Measurements from ENCODE around the gene VWF. TPM values are rescaled to one million over a fixed set of nuclear protein-coding genes. Genes with fewer than 3 reads are reported as not detected.

The VWF gene
- polyA plus RNA-seq, 4 donors: 8.1 to 11.9 (median 11.0) TPM

- DNase-seq (ENCODE audit: low read depth in 4 of 4, low spot score in 2 of 4): no peak
These were observed 61.4 kb downstream of the VWF start for GRCh38 chr12:6062757-6063735.

- DNase-seq (ENCODE audit: low read depth in 4 of 4, low spot score in 2 of 4): no peak
These were observed 62.1 kb downstream of the VWF start for GRCh38 chr12:6062395-6062756.

GRCh38 chr12:6061660-6062059 is 62.8 kb downstream of the VWF start:
- DNase-seq (ENCODE audit: low read depth in 4 of 4, low spot score in 2 of 4): no peak

GRCh38 chr12:6059860-6060565 is 64.5 kb downstream of the VWF start:
- DNase-seq (ENCODE audit: low read depth in 4 of 4, low spot score in 2 of 4): no peak

- DNase-seq (ENCODE audit: low read depth in 4 of 4, low spot score in 2 of 4): no peak
These were observed 65.2 kb downstream of the VWF start for GRCh38 chr12:6059221-6059620.

GRCh38 chr12:6058481-6059161 is 65.8 kb downstream of the VWF start:
- DNase-seq (ENCODE audit: low read depth in 4 of 4, low spot score in 2 of 4): no peak

GRCh38 chr12:6057700-6058099 is 66.8 kb downstream of the VWF start:
- DNase-seq (ENCODE audit: low read depth in 4 of 4, low spot score in 2 of 4): no peak

GRCh38 chr12:6056406-6057240 is 67.8 kb downstream of the VWF start:
- DNase-seq (ENCODE audit: low read depth in 4 of 4, low spot score in 2 of 4): no peak

DNA sequence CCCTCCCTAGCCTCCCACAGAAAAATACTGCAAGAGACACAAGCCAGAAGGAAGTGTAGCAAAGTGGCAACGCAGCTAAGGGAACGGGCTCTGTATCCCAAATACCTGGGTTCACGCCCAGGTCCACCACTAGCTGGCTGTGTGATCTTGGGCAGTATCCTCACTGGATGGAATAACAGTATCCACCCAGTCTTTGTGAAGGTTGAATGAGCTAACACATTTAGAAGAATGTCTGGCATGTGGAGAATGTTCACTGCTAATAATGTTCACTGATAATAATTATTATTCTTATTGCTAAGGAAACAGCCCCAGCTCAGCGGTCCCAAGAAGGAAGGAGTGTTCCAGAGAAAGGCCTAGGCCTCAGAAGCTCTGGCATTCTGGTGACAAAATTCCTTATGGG is 70.9 kb downstream of the VWF start:
- DNase-seq (ENCODE audit: low read depth in 4 of 4, low spot score in 2 of 4): no peak

- DNase-seq (ENCODE audit: low read depth in 4 of 4, low spot score in 2 of 4): no peak
These were observed 71.5 kb downstream of the VWF start for GRCh38 chr12:6052940-6053329.

DNA sequence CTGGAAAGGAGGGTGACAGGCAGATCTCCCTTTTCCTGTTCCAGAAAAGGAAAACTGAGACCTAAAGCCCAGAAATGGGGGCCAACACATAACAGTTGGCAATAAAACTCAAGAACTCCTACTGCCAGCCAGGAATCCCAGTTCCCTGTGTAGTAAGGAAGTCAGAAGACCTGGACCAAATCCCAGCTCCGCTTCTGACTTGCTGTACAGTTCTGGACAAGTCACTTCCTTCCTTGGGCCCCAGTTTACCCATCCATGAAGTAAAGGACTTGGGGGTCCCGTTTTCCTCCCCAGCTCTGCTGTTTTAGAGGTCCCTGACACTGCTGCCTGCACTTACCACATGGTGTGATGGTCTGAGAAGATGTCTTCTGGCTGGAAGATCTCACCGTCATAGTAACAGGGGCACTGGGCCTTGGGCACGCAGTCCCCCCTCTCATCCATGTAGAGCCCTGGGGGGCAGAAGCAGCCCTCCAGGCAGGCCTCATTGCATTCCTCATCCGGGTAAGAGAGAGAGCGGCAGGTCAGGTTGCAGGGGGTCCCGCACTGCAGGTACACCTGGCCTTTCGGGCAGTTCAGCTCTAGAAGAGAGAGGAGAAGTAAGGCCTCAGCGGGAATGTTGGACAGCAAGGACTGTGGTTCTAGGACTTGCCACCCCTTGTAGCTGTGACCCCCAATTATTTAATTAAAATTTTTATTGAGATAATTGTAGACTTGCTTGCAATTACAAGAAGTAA is 72.1 kb downstream of the VWF start:
- DNase-seq (ENCODE audit: low read depth in 4 of 4, low spot score in 2 of 4): no peak

GRCh38 chr12:6049992-6050391 is 74.5 kb downstream of the VWF start:
- DNase-seq (ENCODE audit: low read depth in 4 of 4, low spot score in 2 of 4): no peak

- no peak for DNase-seq (ENCODE audit: low read depth in 4 of 4, low spot score in 2 of 4)
These were observed 74.9 kb downstream of the VWF start for GRCh38 chr12:6049587-6049986.

DNA sequence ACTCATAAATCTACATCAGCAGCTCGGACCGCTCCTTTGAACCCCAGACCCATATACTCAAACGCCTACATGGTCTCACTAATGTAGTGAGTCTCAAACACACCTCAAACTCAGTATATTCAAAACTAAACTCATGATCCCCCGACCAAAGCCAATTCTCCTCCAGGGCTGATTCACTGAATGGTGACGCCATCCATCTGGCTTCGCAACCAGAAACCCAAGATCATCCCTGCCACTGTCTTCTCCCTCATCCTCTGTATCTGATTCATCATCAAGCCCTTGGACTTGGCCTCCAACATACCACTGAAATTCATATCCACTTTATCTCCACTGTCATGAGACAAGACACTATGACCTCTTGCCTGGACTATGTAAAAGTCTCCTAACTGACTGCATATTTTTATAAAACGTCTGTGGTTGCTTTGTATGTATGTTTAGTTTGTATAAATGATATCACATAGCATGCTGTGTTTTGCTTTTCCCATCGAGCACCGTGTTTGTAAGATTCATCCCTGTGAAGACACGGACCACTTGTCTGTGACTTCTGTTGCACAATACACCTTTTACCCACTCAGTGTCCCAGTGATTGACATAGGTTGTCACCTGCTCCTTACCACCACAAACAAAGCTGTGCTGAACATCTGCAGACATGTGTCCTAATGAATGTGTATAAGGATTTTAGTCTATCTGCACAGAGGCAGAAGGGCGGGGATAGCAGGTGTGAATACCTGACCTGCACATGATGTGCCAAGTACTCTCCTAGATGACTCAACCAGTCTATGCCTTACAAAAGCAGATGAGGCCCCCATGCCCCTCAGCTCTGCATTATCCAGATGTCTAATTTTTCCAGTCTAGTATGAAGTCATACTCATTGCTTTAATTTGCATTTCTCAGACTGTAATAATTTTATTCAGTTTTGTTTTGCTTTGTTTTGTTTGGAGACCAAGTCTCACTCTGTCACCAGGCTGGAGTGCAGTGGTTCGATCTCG is 76.9 kb downstream of the VWF start:
- no peak for DNase-seq (ENCODE audit: low read depth in 4 of 4, low spot score in 2 of 4)

DNA sequence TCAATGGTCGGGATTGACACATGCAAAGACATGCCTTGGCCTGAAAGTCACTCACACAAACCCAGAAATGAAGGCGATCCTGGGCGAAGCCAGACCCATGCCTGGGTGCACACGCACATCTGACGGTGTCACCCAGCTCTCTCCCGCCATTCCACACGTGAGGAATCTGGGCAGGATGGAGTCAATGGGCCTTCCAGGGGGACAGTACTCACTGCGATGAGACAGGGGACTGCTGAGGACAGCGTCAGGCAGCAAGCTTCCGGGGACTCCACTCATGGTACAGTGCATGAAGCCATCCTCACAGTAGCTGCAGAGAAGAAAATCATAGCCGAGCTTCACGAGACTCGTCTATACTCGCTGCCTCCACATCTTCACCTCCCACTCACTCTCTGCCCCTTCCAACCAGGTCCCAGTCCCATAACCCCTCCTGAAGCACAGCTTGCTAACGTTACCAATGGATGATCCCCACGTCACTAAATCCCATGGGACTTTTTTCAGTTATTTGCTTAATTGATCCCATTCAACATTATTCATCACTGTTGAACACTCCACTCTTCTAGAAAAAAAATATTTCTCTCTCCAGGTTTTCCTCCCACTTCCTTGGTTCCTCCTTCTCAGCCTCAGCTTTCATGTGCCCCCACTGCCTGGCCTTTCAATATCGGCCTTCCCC is 77.8 kb downstream of the VWF start:
- no peak for DNase-seq (ENCODE audit: low read depth in 4 of 4, low spot score in 2 of 4)

DNA sequence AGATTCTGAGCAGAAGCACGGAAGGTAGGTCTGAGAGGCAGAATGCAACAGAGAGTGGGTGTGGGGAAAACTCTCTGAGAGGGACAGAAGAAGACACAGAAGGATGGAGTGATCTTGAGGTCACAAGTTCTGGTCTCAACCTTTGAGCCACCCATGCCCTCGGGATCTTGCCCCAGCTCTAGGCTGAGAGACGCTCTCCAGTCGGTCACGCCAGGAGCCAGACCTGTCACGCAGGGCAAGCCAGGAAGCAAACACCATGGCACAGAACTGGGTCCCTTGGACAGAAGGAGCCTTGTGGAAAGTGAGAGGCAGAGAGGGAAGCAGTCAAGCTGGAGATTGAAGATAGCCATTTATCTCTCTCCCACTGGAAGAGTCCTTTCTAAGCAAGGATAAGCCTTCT is 79.0 kb downstream of the VWF start:
- no peak for DNase-seq (ENCODE audit: low read depth in 4 of 4, low spot score in 2 of 4)

GRCh38 chr12:6044082-6044481 is 80.4 kb downstream of the VWF start:
- no peak for DNase-seq (ENCODE audit: low read depth in 4 of 4, low spot score in 2 of 4)

- DNase-seq (ENCODE audit: low read depth in 4 of 4, low spot score in 2 of 4): no peak
These were observed 82.0 kb downstream of the VWF start for GRCh38 chr12:6042446-6042845.
